HG02884 (cell line): ENCODE data around the gene MYL4.
"Not testable (repeated sequence)": the region's sequence is repeated elsewhere in the genome, so short reads cannot be mapped to it uniquely, and the experiment has no call there.

ENCODE experiments used
- ATAC-seq: cut with Tn5 transposase; IDR thresholded peaks from one replicate; pipeline ENCODE4 v1.9.1; 2021; ENCODE audit warnings: mild to moderate bottlenecking, moderate library complexity; ENCODE audit not compliant: unreplicated experiment

MYL4 gene

DNA sequence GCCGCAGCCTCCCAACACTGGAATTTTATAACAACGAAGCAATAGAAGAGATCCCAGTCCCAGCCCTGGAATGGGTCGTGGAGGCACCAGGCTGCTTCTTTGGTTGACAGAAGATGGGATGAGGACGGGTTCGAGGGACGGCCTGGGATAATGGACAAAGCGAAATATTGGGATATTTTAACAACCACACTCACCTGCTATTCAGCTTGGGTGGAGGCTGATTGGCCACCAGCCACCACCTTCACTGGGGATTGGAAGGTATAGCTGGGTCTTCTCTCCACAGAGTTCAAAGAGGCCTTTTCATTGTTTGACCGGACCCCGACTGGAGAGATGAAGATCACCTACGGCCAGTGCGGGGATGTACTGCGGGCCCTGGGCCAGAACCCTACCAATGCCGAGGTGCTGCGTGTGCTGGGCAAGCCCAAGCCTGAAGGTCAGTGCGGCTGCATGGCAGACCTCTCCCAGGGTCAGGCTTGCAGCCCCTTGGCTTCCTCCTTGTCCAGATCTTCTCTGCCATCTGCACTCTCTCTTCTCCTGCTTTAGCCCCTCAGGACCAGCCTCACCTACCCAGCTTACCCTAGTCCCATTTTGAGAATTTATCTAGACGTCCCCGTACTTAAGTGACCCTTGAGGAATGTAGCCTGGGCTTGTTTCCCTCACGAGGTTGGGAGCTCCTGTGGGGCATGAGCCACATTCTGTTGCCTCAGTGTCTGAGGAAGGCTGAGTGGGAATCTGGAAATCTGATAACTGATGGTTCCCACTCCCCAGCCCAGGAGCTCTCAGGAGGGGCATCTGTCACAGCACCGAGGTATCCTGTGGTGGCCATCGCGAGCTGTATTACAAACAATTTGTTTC lies 10.7 kb downstream of the MYL4 start:
- ATAC-seq: no peak

DNA sequence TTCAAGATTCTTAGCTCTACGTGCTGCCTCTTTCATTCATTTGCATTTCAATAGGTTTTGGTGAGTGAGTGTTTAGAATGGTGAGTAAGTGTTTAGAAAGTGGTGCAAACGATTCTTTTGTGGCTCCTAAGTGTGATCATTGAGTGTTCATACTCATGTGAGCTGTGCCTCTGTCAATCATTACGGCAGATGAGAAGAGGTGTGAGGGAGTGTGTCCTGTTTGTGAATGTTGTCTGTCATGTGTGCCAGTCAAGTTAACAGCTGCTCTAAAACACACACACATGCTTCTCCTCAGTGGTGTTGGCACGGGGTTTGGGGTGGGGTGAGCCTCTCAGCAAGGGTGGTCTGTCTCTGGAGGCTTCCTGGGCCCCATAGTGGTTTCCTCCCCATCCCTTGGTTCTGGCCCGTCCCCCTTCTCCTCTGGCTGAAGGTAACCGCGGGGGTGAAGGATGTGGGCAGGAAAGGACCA lies 11.4 kb downstream of the MYL4 start:
- no peak for ATAC-seq

DNA sequence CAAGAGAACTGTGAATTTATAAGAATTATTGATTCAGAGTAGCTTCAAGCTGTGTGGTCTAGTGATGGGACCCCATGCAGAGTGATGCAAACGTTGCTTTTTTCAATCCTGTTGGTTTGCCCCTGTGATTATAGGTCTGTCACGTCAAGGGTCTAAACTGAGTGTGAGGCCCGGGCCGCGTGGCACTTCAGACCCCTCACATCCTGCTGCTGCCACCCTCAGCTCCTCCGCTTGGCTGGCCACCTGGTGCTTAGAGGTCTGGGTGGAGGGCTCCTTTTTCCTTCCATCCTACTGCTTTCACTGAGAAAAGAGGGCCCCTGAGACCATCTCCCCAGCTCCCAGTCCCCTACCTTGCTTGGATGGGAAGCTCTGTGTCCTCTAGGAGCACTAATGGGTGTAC lies 12.0 kb downstream of the MYL4 start:
- ATAC-seq: no peak

DNA sequence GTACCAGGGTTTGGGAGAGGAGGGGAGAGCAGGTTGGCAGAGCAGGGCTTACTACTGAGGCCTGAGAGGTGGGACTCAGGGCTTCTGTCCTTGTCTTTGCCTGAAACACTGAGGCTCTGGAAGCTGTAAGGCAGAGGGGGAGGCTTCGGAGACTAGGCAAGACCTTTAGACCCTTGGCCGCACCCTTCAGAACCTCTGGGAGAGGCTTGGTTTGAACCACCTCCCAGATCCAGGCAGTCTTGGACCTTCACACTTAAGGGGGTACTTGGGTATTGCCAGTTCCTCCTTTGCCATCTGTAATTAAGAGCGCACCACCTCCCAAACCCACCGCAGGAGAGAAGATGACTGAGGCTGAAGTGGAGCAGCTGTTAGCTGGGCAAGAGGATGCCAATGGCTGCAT lies 12.9 kb downstream of the MYL4 start:
- ATAC-seq: no peak

DNA sequence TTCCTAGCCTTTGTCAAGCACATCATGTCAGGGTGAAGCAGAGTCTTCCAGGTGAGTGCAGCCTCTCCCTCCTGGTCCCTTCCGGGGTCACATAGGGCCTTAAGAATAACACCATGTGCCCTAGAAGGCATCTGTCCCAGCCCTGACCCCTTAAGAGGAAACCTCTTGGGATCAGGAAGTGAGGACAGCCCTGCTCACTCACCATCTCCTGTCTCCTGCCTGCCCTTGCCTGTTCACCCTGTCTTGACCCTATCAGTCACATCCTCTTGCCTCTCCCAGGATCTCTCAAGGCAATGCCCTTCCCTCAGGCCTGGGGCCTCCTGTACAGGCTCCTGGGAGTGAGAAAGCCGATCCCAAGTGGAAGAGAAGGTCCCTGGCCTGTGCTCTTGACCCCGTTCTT lies 13.9 kb downstream of the MYL4 start:
- no peak for ATAC-seq

DNA sequence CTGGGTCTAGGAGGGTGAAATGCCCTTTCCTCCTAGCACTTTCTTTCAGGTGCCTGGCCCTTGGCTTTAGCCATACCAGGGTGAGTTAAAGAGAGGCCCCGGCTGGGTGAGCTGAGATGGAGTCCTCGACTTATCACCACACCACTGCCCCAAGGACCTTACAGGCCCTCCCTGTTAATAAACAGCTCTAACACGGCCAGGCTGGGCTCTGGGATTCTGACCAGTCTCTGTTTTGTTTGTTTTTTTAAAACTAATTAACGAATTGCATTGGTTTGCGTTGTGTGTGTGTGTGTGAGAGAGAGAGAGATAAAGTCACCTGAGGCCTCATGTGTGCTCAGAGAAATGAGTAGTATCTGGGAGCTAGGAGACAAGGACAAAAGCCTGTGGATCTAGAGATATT lies 14.3 kb downstream of the MYL4 start:
- ATAC-seq: no peak

DNA sequence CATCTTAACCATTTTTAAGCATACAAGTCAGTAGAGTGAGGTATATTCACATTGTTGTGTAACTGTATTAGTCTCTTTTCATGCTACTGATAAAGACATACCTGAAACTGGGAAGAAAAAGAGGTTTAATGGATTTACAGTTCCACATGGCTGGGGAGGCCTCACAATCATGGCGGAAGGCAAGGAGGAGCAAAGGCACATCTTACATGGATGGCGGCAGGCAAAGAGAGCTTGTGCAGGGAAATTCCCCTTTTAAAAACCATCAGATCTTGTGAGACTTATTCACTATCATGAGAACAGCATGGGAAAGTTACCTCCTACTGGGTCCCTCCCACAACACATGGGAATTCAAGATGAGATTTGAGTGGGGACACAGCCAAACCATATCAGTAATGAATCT lies 14.9 kb downstream of the MYL4 start:
- not testable (repeated sequence) for ATAC-seq

DNA sequence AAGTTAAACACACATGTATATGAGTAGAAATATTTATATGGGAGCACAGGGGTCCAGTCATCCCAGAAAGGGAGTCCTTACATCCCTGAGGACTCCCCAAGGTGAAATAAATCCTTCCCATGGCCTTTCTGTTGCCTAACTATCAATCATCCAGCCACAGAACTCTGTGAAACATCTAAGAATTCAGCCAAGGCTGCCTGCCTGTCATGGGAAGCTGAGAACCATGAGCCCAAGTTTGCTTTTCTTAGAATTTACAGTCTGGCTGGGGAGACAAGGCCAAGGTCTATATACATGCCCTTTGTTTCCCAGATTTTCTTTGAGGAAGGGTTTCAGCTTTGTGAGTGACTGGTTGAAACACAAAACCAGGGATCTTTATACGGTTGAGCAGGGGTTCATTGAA lies 15.8 kb downstream of the MYL4 start:
- no peak for ATAC-seq

DNA sequence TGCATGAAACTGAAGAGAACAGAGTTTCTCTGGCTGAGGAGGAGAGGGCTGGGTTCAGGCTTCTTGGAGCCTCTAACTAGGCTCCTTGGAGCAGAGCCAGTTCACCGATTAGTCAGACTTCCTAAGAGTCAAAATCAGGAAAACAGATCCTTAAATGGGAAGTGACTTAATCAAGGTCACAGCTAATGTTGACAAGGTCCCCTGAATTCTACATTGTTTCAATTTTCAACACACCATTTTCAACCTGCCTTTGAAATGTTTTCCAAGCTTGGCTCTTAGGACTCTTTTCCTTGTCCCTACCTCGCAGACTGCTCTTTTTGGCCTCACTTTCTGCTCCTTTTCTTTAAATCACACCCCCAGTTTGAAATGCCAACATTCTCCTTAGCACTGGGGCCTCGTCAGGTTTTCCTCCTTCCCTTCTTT lies 16.3 kb downstream of the MYL4 start:
- no peak for ATAC-seq

DNA sequence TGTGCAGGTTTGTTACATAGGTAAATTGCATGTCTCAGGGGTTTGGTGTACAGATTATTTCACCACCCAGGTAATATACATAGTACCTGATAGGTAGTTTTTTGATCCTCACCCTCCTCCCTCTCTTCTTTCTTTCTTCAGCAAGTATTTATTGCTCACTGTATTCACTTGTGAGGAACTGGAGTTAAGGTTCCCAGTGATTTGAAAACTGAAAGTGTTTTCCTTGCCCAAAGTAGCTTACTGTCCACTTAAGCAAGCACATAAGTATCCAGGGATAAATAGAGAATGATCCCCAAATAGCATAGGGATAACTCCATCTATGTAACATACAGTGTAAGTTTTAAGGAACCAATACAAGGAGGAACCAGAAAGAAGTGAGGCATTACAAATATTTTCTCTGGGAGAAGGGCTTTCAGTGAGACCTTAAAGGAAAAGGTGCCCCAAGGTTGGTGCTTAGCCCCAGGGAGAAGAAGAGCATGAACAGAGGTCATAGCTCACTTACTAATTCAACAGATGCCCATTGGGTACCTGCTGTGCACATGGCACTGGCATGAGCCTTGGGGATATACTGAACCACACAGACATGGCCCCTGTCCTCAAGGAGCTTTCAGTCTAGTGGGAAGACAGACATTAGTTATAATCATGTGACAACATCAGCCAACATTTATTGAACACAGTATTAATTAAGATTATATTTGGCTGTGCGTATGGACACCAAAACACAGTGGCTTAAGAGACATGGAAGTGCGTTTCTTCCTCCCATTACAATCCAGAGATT lies 17.0 kb downstream of the MYL4 start:
- no peak for ATAC-seq

DNA sequence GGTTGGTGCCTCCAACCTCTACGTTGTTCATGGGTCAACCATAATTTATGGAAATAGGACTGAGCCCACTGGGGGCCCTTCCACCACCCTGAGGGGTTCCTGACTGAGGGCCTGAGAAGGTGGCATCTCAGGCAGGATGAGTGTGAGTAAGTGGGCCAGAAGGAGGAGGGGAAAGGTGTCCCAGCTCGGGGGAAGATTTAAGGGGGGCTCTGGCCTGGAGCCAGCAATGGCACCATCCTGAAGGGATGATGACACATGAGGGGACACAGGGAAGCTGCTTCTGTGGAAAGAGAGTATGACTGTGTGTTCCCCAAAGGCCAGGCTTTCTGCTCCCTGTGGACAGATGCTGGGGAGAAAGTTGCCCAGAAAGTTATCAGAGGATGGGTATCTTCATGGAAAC lies 18.7 kb downstream of the MYL4 start:
- ATAC-seq: no peak

DNA sequence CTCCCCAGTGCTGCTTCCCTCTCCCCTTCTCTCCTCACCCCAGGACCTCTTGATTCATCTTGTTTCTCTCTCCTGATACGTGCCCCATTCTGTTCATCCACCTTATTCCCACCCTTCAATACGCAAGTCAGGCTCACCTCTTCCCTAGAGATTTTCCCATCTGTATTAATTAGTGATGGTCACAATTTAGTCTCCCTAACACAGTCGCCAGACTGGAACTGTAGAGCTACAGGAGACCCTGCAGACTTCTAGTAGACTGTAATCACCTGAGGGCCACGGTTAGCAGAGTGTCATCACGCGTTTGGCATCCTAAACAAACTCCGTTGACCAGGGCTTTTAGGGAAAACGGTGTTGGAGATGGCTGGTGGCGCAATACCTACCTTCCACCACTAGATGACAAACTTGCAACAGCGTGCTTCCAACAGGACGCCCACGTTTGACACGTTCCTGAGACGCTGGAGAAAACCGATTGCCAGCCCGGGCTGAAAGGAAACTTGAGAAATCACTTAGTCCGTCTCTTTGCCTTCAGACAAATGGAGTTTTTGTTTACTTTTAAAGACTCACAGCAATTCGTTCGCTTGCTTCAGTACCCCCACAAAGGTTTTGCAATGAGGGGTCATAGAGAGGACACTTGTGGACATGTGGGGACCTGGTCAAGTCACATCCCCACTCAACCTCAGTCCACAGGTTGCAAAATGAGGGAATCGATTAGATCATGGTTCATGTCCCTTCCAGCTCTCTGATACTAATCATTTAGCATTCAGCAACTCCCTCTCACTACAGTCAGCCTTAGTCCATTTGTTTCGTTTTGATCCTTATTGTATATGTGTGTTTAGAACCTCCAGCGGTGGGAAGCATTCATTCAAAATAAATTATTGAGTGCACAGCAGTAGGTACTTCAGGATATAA lies 20.6 kb downstream of the MYL4 start:
- no peak for ATAC-seq

DNA sequence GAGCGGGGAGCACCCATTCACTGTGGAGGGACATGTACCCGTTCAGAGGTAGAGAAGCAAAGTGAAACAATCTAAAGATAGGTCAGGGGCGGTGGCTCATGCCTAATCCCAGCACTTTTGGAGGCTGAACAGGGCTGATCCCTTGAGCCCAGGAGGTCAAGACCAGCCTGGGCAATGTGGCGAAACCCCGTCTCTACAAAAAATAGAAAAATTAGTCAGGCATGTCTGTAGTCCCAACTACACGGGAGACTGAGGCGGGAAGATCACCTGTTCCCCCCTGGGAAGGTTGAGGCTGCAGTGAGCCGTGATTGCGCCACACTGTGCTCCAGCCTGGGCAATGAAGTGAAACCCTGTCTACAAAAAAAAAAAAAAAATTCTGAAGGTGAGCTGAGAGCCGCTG lies 21.7 kb downstream of the MYL4 start:
- no peak for ATAC-seq

DNA sequence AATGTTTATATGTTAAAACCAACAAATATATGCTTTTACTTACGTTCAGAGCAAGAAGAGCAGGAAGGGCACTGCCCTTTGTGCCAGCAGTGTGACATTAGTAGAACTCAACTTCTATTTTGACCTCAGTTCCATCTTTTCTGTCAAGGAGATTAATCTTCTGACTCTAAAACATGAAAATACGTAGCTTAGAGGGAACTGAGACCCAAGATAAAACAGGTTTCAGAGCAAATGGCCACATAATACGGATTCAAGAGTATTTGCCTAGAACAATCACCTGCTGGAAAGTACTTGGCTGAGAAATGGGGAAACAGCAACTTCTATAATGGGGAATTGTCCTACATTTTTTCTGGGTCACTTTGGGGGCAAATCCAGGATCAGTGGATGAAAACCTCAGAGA lies 22.2 kb downstream of the MYL4 start:
- ATAC-seq: no peak

DNA sequence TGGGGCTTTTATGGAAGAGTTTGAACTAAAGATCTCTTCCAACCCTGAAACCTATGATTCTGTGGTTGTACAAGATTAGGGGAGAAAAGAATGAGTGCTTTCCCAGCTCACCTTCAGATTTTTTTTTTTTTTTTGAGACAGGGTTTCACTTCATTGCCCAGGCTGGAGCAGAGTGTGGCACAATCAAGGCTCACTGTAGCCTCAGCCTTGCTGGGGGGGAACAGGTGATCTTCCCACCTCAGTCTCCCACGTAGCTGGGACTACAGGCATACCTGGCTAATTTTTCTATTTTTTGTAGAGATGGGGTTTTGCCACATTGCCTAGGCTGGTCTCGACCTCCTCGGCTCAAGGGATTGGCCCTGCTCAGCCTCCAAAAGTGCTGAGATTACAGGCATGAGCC lies 22.7 kb downstream of the MYL4 start:
- ATAC-seq: no peak

DNA sequence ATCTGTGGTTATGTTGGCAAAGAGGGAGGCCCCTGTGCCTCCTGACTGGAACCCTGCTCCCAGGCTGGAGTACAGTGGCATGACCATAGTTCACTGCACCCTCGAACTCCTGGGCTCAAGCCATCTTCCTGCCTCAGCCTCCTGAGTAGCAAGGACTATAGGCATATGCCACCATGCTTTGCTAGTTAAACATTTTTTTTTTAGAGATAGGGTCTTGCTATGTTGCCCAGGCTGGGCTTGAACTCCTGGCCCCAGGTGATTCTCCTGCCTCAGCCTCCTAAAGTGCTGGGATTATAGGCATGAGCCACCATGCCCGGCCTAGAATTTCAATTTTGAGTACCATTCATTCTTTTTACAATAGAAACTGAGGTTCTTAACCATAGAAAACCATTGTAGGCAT lies 23.3 kb downstream of the MYL4 start:
- no peak for ATAC-seq

DNA sequence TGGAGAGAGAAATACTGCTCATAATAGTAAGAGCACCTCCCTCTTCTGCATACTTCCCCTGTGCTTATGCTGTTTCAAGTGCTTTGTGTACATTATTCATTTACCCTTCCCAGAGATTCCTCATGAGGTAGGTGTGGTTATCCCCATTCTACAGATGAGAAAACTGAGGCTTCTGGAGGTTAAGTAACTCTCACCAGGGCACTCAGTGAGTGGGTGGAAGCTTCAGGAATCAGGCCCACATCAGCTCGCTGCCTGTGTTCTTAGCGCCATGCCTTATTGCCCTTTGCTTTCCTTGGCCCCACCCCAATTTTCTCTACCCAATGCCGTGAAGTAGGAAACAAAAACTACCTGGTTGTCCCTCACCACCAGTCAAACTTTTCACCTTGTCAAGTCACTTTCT lies 26.4 kb downstream of the MYL4 start:
- no peak for ATAC-seq

DNA sequence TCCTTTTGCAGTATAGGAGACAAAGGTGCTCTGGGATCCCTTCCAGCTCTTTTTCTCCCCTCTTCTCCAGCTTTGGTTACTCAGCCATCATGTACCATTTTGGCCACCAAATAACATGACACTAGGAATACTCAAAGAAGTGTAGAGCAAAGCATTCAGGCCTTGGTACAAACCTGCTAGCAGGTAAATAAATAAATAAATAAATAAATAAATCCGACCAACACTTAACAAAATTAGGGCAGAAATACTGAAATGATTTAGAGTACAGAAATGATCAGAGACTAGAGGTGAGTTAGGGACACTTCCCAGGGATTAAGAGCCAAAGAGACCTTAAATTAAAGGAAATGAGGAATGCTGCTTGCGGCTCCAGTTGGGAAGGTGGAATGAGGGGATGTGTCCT lies 26.8 kb downstream of the MYL4 start:
- ATAC-seq: no peak

DNA sequence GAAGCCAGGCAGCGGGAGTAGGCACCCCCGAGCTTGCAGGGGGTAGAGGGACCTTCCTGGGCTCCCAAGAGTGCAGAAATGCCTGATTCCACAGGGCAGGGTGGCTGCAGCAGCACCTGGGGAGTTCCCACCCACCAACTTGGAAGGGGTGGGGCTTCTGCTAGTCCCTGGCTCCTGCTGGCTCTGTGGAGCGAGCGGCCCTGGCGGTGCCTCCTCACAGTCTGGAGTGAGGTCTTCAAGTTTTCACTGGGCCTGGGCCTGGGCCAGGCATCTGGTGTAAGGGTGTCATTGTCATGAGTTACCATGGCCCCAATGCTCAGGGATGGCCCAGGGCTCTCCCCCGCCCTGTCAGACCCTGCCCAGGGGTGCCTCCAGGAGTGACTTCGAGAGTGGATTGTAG lies 28.7 kb downstream of the MYL4 start:
- no peak for ATAC-seq

DNA sequence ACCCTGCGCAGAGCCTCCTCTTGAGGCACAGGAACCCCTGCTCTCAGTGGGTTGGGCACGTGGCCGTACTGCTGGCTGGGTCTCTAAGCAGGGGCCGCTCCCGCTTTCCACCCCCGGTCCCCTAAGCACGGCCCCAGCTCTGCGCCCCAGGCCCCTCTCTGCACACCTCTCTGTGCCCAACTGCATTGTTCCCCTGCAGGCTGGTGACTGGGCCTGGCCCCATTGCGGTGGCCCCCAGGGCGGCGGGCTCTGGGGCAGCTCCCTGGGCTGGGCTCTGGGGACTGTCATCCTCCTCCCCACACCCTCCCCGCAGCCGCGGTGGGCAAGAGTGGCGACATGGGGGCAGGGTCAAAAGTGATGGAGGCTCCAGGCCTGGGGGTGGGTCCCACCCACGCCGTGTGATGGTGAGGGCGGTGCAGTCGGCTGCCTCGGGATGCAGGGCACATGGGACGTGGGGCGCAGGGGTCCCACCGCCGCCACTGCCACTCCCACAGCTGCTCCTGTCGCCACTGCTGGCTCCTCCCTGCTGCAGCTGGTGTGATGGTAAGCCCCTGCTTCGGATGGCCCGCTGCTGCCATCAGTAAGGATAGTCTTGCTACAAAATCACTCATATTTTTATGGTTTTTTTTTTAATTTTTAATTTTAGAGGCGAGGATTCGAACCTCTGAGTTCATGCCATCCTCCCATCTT lies 29.3 kb downstream of the MYL4 start:
- no peak for ATAC-seq

DNA sequence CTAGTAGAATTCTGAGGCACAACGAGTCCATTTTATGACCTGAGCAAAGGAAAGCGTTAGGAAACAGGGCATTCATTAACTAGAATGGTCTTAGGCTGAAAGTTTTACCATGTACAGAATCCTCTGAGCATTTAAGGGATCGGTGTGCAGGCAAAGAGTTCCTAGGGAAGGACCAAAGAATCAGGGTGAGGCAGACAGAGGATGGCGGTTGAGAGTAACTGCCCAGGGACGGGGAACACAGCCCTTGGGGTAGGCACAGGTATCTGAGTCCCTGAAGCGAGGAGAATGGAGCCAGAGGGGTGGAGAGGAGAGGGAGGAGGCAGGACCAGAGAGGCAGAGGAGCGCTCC lies 30.4 kb downstream of the MYL4 start:
- no peak for ATAC-seq
